ENCODE measurements around the gene C2orf68.

C2orf68 gene

DNA sequence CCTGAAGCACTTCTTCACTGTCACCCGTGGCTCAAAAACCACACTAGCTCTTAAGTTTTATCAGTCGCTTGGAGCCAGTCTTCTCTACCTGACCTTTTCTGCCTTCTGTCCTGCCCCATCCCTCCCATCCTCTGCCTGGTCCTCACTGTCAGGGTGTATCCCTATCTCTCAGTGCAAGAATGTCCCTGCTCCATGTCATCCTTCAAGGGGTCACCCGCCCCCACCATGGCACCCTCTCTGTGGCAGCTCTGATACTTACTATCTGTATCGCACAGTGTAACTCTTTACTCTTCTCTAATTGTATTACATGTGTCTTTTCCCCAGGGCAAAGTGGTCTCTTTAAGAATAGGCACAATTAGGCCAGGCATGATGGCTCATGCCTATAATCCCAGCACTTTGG lies 23.2 kb downstream of the C2orf68 start:
- no peak for ATAC-seq (replicated peaks)
- H3K4me3 Mint-ChIP-seq, result no peak overlapping the region
- H3K9me3 Mint-ChIP-seq, result no peaks in the 10 kb centered on the region
- DNase-seq, result no peak
- H3K27ac Mint-ChIP-seq, result no peak overlapping the region
- H3K36me3 Mint-ChIP-seq, result peaks cover 3 to 4% of the 10 kb centered on the region in 2 donors
- peaks cover 32 to 44% of the 10 kb centered on the region in 2 donors for H3K4me1 Mint-ChIP-seq
- H3K27me3 Mint-ChIP-seq, result no peaks in the 10 kb centered on the region

DNA sequence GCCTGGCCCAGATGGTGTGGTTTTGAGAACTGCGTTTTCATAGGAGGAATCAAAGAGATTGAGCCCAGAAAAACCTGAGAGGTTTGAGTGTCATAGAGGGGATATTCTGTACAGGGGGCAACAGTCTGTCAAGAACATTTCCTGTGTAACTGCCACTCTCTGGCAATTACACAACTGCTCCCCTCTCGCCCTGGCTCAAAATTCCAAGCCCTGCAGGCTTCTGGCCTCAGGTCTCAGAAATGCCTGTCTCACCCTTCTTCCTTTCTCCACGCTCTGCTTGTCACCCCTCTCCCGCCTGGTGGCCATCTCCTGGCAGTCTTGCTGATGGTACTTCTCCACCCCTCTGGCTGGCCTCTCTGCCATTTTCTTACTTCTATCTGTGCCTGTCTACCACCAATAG lies 23.6 kb downstream of the C2orf68 start:
- ATAC-seq (replicated peaks) (no peak), DNase-seq (no peak)
- no peak overlapping the region for H3K4me3 Mint-ChIP-seq
- peaks cover 4 to 8% of the 10 kb centered on the region in 2 donors for H3K36me3 Mint-ChIP-seq
- H3K27me3 Mint-ChIP-seq, result no peaks in the 10 kb centered on the region
- H3K4me1 Mint-ChIP-seq, result peaks cover 34 to 48% of the 10 kb centered on the region in 2 donors
- H3K27ac Mint-ChIP-seq, result no peak overlapping the region
- no peaks in the 10 kb centered on the region for H3K9me3 Mint-ChIP-seq

DNA sequence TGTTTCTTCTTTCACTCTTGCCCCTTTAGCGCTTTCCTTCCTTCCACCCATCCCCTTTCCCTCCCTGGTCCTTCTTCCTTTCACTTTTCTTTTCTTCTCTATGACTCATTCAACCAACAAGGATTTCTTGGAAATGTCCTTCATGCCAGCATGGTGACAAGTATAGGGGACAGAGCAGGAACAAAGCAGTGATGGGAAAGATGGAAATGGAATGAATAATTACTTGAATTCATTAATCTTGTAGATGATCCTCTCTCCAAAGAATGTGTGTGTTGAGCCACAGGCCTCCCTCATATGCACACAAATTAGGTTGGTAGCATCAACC lies 26.1 kb downstream of the C2orf68 start:
- Mint-ChIP-seq H3K4me1 (peaks cover 42 to 66% of the 10 kb centered on the region in 2 donors), H3K9me3 (no peaks in the 10 kb centered on the region), H3K36me3 (peaks cover 16 to 26% of the 10 kb centered on the region in 2 donors), H3K4me3 (peak overlapping the region; percentile 85), H3K27ac (peak overlapping the region; percentile 85), H3K27me3 (no peaks in the 10 kb centered on the region)
- no peak for DNase-seq
- no peak for ATAC-seq (replicated peaks)

DNA sequence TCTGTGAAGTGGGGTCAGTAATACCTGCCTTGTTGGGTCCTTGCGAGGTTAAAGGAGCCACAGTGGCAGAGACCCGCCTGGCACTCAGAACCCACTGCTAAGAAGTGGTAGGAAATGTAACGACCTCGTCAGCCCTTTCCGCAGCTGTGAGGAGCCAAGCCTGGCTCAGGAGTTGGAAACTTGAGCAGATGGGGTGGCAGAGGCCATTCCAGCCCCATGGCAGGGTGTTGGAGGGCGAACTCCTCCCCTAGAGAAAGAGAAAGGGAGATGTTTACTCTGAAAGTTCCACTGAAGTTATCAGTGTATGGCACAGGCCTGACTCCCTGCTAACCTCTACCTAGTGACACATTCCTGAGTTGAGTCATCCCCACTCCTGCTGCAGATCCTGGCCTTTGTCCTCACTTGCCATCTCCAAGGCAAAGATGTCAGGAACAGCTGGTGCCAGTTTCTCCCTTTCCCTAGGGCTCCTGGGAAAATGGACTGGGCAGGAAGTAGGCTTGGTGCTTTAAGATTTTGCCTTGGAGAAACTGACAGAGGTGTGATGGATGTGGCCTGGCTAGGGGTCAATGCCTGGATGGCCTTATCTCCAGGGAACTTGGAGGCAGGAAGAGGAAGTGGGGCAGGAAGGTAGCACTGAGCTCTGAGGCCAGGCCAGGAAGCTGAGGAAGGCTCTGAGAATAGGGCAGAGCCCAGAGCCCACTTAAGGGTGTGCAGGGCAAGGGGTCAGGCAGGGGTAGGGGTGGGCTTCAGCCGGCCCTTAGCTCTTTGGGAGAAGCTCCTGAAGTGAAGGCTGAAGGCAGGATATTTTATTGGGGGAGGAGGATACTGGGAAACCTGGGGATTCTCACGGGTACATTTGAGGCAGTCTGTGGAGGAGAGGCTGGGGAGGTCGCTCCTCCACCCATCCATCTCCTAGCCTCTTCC lies 26.7 kb downstream of the C2orf68 start:
- Mint-ChIP-seq H3K36me3 (peaks cover 19 to 30% of the 10 kb centered on the region in 2 donors), H3K27ac (peak overlapping the region; percentile 85)
- no peak for DNase-seq

DNA sequence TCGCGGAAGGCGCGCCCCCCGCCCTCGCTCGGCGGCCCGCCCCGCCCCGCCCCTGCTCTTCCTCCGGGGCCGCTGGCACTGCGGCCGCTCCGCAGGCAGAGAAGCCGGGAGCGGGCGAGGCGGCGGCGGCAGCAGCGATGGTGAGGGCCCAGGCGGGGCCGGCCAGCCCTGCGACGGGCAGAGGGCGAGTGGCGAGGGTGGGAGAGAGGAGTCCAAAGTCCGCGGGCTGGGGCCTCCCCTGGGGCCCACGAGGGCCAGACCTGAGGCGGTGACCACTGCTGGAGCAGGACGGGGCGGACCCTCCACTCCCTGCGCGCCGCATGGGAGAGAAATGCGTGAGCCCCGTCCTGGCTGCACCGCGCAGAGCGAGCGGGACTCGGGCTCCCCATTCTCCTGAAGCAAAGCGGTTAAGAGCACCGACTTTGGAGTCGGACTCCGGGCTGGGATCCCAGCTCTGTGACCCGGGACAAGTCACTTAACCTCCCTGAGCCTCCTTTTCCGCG lies 27.5 kb downstream of the C2orf68 start, which contains the start of gene VAMP5:
Gene VAMP5, plus strand, starts transcription at position 78 of the 503 bp plus-strand sequence. Its CDS starts 60 bp downstream, at position 138.
- H3K27me3 Mint-ChIP-seq, result no peaks in the 10 kb centered on the region
- ATAC-seq (replicated peaks) (peak; percentile 51 to 56), DNase-seq (no peak)
- H3K9me3 Mint-ChIP-seq, result no peaks in the 10 kb centered on the region
- H3K4me3 Mint-ChIP-seq, result peak within 1 kb of the TSS; percentile 85
- H3K4me1 Mint-ChIP-seq, result peaks cover 45 to 77% of the 10 kb centered on the region in 2 donors
- peaks cover 19 to 34% of the 10 kb centered on the region in 2 donors for H3K36me3 Mint-ChIP-seq
- H3K27ac Mint-ChIP-seq, result peak within 1 kb of the TSS; percentile 85

More for the DNA sequence above, 26.7 kb downstream of the C2orf68 start:
- peak overlapping the region; percentile 85 for H3K4me3 Mint-ChIP-seq
- ATAC-seq (replicated peaks), result peak; percentile 74 to 76
- H3K4me1 Mint-ChIP-seq, result peaks cover 42 to 69% of the 10 kb centered on the region in 2 donors
- no peaks in the 10 kb centered on the region for H3K27me3 Mint-ChIP-seq
- no peaks in the 10 kb centered on the region for H3K9me3 Mint-ChIP-seq

DNA sequence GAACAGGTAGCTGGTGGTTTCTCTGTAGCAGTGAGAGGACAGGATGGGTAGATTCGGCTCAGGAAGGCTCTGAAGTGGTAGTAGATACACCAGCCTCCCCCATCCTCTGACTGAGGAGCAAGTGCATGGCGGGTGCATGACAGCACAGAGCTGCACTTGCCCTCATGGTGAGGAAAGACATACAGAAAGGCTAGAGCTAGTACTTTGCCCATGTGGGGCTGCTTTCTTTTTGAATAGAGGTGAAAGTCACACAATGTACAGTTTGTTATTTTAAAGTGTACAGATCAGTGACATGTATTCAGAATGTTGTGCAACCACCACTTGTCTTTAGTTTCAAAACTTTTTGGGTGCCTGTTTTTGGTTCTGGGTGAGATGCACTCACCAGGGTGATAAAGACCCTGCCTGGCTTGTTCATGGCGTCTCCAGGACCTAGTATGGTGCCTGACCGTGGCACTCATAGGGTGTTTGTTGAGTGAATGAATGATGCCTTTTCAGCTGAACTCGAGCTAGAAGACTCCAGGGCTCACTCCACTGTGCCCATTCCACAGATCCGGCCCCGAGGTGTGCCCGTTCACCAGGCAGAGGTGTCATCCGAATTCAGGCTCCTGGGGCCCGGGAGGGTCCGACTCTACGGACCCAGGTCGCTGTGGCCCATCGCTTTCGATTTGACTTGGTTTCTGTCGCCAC lies 28.1 kb downstream of the C2orf68 start:
- H3K27me3 Mint-ChIP-seq, result no peaks in the 10 kb centered on the region
- H3K9me3 Mint-ChIP-seq, result no peaks in the 10 kb centered on the region
- ATAC-seq (replicated peaks) (peak in 1 of 2 donors; percentile 1), DNase-seq (no peak)
- H3K4me1 Mint-ChIP-seq, result peaks cover 48 to 79% of the 10 kb centered on the region in 2 donors
- H3K27ac Mint-ChIP-seq, result peak overlapping the region; percentile 62
- H3K36me3 Mint-ChIP-seq, result peaks cover 21 to 40% of the 10 kb centered on the region in 2 donors
- H3K4me3 Mint-ChIP-seq, result peak overlapping the region; percentile 85

DNA sequence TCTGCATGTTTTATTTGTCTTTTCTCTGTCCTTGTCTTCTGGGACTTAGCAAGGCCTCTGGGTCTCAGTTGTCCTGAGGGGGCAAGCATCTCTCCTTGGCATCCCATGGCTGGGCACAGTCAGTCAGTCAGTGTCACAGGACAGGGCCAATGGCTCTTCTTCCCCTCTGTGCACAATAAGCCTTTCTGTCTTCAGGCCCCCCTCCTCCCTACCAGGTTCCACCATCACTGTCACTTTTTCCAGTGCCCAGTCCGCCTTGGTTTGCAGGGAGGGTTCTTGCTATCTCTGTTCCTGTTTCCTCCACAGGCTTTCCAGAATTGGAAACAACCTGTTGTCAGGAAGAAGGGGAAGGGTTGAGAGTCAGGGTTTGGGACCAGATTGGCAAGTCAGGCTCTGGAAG lies 29.4 kb downstream of the C2orf68 start:
- Mint-ChIP-seq H3K27ac (peak overlapping the region; percentile 45), H3K27me3 (no peaks in the 10 kb centered on the region), H3K4me1 (peaks cover 44 to 79% of the 10 kb centered on the region in 2 donors), H3K36me3 (peaks cover 24 to 42% of the 10 kb centered on the region in 2 donors), H3K4me3 (no peak overlapping the region), H3K9me3 (no peaks in the 10 kb centered on the region)
- DNase-seq (no peak), ATAC-seq (replicated peaks) (no peak)

DNA sequence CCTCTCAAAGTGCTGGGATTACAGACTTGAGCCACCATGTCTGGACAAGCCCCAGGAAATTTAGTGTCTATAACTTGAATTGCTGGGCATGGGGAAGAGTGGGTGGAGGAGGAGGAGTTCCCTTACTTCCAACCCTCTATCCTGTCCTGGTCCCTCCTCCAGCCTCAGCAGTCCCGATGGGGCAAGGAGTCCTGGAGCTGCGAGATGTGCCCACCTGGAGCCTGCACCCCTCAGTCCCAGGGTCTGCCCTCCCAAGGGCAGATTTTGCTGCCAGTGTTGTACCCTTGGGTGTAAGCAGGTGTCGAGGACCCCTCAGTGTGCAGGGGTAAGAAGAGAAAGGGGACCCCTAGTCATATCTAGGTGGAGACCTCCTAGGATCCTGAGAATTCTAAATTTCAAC lies 31.7 kb downstream of the C2orf68 start:
- peaks cover 24 to 40% of the 10 kb centered on the region in 2 donors for H3K36me3 Mint-ChIP-seq
- peak overlapping the region; percentile 8 to 29 for H3K4me3 Mint-ChIP-seq
- no peak overlapping the region for H3K27ac Mint-ChIP-seq
- no peaks in the 10 kb centered on the region for H3K9me3 Mint-ChIP-seq
- peaks cover 39 to 68% of the 10 kb centered on the region in 2 donors for H3K4me1 Mint-ChIP-seq
- H3K27me3 Mint-ChIP-seq, result no peaks in the 10 kb centered on the region
- DNase-seq, result no peak
- no peak for ATAC-seq (replicated peaks)

DNA sequence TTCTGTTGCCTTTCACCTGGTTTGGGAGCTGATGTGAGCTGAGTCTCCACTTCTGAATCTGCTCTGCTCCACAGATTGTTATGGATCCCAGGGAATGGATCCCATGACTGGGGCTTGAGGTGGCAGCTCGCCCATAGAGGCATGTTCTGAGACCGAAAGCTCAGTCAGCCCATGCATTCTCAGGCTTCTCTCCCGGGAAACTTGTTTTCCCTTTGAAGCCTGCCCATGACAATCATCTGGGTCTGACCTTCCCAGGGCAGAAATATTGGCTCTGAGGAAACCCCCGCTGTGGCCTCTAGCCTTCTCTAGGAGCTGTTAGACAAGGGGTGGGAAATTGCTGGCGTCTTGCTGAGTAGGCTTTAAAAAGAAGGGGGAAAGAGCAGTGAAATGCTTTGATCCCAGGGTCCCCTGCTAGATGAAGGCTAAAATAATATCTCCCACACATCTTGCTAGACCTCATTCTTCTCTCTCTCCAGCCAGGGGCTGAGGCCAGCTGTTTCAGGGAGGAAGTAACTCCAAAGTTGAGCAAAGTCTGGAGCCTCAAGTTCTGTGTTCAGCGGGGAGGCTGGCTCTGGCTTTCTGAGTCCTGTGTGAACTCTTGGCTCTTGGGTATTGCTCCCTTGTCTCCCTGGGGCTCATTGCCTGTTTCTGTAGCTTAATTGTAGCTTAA lies 32.5 kb downstream of the C2orf68 start:
- Mint-ChIP-seq H3K9me3 (no peaks in the 10 kb centered on the region), H3K27me3 (no peaks in the 10 kb centered on the region), H3K4me1 (peaks cover 32 to 61% of the 10 kb centered on the region in 2 donors), H3K27ac (peak overlapping the region; percentile 78), H3K4me3 (peak overlapping the region; percentile 92 to 99), H3K36me3 (peaks cover 24 to 38% of the 10 kb centered on the region in 2 donors)
- DNase-seq (no peak), ATAC-seq (replicated peaks) (no peak)

DNA sequence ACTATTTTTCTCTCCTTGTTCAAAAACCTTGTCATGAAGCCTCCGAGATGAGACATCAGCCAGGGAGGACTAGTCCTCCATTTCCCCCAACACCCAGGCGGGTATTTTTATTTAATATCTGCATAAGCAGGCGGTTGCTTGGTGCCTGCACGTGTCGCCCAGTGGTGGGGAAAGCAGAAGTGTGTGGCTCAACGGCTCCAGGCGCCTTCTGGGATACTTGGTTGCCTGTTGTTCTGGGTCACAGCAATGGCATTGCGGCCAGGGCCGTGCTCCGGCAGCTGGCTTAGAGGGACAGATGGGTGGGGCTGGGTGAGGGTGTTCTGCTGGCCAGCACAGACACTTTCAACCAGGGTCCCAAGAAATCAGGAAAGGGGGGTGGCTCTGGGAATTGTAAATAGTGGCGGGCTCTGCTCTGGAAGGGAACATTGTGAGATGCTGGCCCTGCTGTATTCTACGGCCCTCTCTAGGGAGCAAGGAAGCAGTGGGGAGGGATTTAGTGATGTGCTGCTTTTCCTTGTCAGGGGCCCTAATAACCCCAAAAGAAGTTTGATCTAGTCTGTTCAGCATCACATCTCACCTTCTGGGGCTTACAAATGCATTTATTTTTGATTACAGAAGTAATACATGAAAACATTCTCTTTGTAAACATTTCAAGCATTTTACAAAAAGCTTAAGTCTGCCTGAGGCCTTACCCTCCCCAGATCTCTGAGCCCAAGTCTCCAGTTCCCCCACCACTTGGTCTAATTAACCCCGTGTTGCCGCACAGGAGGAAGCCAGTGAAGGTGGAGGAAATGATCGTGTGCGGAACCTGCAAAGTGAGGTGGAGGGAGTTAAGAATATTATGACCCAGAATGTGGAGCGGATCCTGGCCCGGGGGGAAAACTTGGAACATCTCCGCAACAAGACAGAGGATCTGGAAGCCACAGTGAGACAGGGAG lies 33.4 kb downstream of the C2orf68 start:
- Mint-ChIP-seq H3K27me3 (no peaks in the 10 kb centered on the region), H3K9me3 (no peaks in the 10 kb centered on the region), H3K27ac (peak overlapping the region; percentile 96), H3K4me1 (peaks cover 29 to 55% of the 10 kb centered on the region in 2 donors), H3K36me3 (peaks cover 24 to 37% of the 10 kb centered on the region in 2 donors), H3K4me3 (peak overlapping the region; percentile 92 to 99)
- peak; percentile 47 for DNase-seq
- peak; percentile 86 to 87 for ATAC-seq (replicated peaks)

DNA sequence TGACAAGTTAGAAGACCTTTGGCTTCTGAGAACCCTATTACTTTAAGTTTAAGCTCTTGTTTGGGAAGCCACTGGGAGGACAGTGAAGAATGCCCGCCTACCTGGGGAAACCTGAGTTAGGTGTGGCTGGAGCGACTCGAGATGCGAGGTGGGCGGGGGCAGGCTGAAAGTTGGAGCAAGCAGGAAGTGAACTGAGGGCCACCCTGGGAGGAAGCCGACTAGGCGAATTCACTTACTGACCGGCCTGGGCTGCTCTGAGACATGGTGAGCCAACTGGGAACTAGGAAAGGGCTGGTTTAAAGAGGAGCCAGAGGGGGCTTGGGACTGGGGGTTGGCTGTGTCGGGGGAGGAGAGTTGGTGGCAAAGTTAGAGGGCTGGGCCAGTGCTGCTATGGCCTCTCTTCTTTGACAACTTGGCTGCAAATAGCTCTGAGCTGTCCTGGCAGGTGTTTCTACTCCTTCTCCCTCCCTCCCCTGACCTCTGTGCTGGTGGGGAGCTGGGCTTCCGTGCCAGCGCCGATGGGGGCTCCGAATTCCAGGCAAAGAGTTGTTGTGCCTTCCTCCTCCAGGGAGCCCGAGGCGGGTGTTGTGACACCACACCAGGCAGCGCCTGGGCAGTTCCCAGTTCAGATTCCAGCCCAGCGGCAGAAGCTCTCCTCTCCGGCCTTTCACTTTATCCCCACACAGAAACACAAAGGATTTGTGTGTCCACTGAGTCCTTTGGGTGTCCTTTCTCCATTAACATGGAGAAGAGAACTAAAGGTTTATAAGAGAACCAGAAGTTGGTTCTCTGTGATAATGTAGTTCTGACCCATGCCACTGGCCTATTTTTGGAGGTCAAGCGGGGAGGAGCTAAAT lies 34.3 kb downstream of the C2orf68 start, which contains the start of gene VAMP8:
Gene VAMP8, plus strand, starts transcription at position 201 of the 857 bp plus-strand sequence. Its CDS starts 61 bp downstream, at position 262.
- peak within 1 kb of the TSS; percentile 92 to 99 for H3K4me3 Mint-ChIP-seq

DNA sequence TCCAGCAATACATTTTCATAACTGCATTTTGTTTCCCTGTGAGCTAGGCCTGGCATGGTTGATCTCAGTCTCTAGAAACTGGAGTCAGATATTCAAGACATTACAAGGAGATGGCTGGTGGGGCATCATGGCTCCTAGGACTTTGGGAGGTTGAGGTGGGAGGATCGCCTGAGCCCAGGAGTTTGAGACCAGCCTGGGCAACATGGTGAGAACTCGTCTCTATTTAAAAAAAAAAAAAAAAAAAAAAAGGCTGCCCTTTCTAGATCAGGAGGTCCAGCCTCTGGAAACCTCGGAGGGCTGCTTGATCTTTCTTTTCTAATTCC lies 34.8 kb downstream of the C2orf68 start:
- H3K27me3 Mint-ChIP-seq, result no peaks in the 10 kb centered on the region
- no peaks in the 10 kb centered on the region for H3K9me3 Mint-ChIP-seq
- peak overlapping the region; percentile 96 for H3K27ac Mint-ChIP-seq
- peaks cover 16 to 23% of the 10 kb centered on the region in 2 donors for H3K36me3 Mint-ChIP-seq
- no peak for DNase-seq
- no peak for ATAC-seq (replicated peaks)
- peaks cover 21 to 41% of the 10 kb centered on the region in 2 donors for H3K4me1 Mint-ChIP-seq
- H3K4me3 Mint-ChIP-seq, result peak overlapping the region; percentile 92 to 99

More for the DNA sequence above, 34.3 kb downstream of the C2orf68 start, which contains the start of gene VAMP8:
- H3K27me3 Mint-ChIP-seq, result no peaks in the 10 kb centered on the region
- H3K27ac Mint-ChIP-seq, result peak within 1 kb of the TSS; percentile 96
- DNase-seq (peak; percentile 46), ATAC-seq (replicated peaks) (peak; percentile 78)
- peaks cover 21 to 29% of the 10 kb centered on the region in 2 donors for H3K36me3 Mint-ChIP-seq
- no peaks in the 10 kb centered on the region for H3K9me3 Mint-ChIP-seq
- peaks cover 26 to 46% of the 10 kb centered on the region in 2 donors for H3K4me1 Mint-ChIP-seq
